Liver (tissue), 9 donors: ENCODE results near the gene NIF3L1. TPM values are rescaled to one million over a fixed set of nuclear protein-coding genes. Genes with fewer than 3 reads are reported as not detected.

Source experiments
- DNase-seq: peaks from one replicate; pipeline ENCODE4 v3.0.0-alpha.2; 2017; ENCODE audit warnings: low spot score
- H3K27ac ChIP-seq, 2 donors: one replicate each; pipeline ENCODE4 v1.7.0; 2013; ENCODE audit warnings: inconsistent platforms in 2 of 2, low read length in 2 of 2, control low read depth in 1 of 2, low read depth in 1 of 2, mild to moderate bottlenecking in 1 of 2
- H3K27me3 ChIP-seq, 4 donors: one replicate each; pipeline versions ENCODE4 v1.6.1 to v1.7.0; 2013; ENCODE audit warnings: low read length in 3 of 4, inconsistent platforms in 1 of 4, mild to moderate bottlenecking in 1 of 4, moderate library complexity in 1 of 4; ENCODE audit not compliant: control insufficient read depth in 4 of 4, insufficient read depth in 4 of 4
- H3K36me3 ChIP-seq, 4 donors: one replicate each; pipeline versions ENCODE4 v1.6.1 to v1.7.0; 2013; ENCODE audit warnings: low read length in 3 of 4, mild to moderate bottlenecking in 3 of 4, low read depth in 1 of 4, moderate library complexity in 1 of 4; ENCODE audit not compliant: control insufficient read depth in 4 of 4, insufficient read depth in 3 of 4
- H3K4me1 ChIP-seq, 4 donors: one replicate each; pipeline versions ENCODE4 v1.6.1 to v1.7.0; 2013; ENCODE audit warnings: low read length in 3 of 4, mild to moderate bottlenecking in 3 of 4, moderate library complexity in 1 of 4; ENCODE audit not compliant: control insufficient read depth in 4 of 4, insufficient read depth in 4 of 4
- H3K4me3 ChIP-seq, 3 donors: one replicate each; pipeline versions ENCODE4 v1.6.1 to v1.7.0; 2013; ENCODE audit warnings: low read length in 3 of 3, control low read depth in 1 of 3, low read depth in 1 of 3, mild to moderate bottlenecking in 1 of 3
- H3K9ac ChIP-seq, 2 donors: one replicate each; pipeline ENCODE4 v1.7.0; 2013; ENCODE audit warnings: low read length in 2 of 2, mild to moderate bottlenecking in 2 of 2, moderate library complexity in 2 of 2, control low read depth in 1 of 2, low read depth in 1 of 2
- H3K9me3 ChIP-seq, 4 donors: one replicate each; pipeline versions ENCODE4 v1.6.1 to v1.7.0; 2013; ENCODE audit warnings: low read length in 3 of 4; ENCODE audit not compliant: control insufficient read depth in 4 of 4
- EGR1 ChIP-seq, 2 donors: IDR thresholded peaks; 2 replicates each; pipeline ENCODE4 v1.6.1; 2016 to 2018; ENCODE audit warnings: antibody characterized with exemption in 2 of 2, low read depth in 2 of 2
- FOXA1 ChIP-seq: IDR thresholded peaks from 2 replicates; pipeline ENCODE4 v1.6.1; 2016; ENCODE audit warnings: antibody characterized with exemption
- FOXA2 ChIP-seq: IDR thresholded peaks from 2 replicates; pipeline ENCODE4 v1.6.1; 2016; ENCODE audit warnings: antibody characterized with exemption
- GABPA ChIP-seq, 2 donors: IDR thresholded peaks in 1 of 2; conservative IDR thresholded peaks in 1 of 2; 2 replicates each; pipeline ENCODE4 v1.6.1; 2016; ENCODE audit warnings: antibody characterized with exemption in 2 of 2, mild to moderate bottlenecking in 1 of 2, moderate library complexity in 1 of 2
- HNF4A ChIP-seq, 2 donors: conservative IDR thresholded peaks; 2 replicates each; pipeline ENCODE4 v1.6.1; 2016; ENCODE audit warnings: antibody characterized with exemption in 2 of 2, mild to moderate bottlenecking in 2 of 2
- HNF4G ChIP-seq: IDR thresholded peaks from 2 replicates; pipeline ENCODE4 v1.6.1; 2016; ENCODE audit warnings: antibody characterized with exemption
- JUND ChIP-seq, 2 donors: IDR thresholded peaks; 2 replicates each; pipeline ENCODE4 v1.6.1; 2016; ENCODE audit warnings: antibody characterized with exemption in 2 of 2
- NR2F2 ChIP-seq: IDR thresholded peaks from 2 replicates; pipeline ENCODE4 v1.6.1; 2016; ENCODE audit warnings: antibody characterized with exemption
- RAD21 ChIP-seq, 2 donors: IDR thresholded peaks; 2 replicates each; pipeline ENCODE4 v1.6.1; 2016; ENCODE audit warnings: antibody characterized with exemption in 2 of 2, mild to moderate bottlenecking in 2 of 2
- RXRA ChIP-seq, 2 donors: IDR thresholded peaks; 2 replicates each; pipeline ENCODE4 v1.6.1; 2017 to 2018; ENCODE audit warnings: antibody characterized with exemption in 2 of 2, mild to moderate bottlenecking in 1 of 2
- SP1 ChIP-seq: IDR thresholded peaks from 2 replicates; pipeline ENCODE4 v1.6.1; 2018; ENCODE audit warnings: antibody characterized with exemption, mild to moderate bottlenecking
- TAF1 ChIP-seq: conservative IDR thresholded peaks from 2 replicates; pipeline ENCODE4 v1.6.1; 2016; ENCODE audit warnings: antibody characterized with exemption, mild to moderate bottlenecking
- YY1 ChIP-seq: IDR thresholded peaks from 2 replicates; pipeline ENCODE4 v1.6.1; 2016; ENCODE audit warnings: antibody characterized with exemption, mild to moderate bottlenecking
- WGBS: extraction: QIAGEN DNeasy Blood & Tissue Kit; methylation state at CpG from one replicate; pipeline ENCODE4 v1.1.7; 2013; 5-methylcytosine and 5-hydroxymethylcytosine counted together
- polyA plus RNA-seq, 2 donors: library from polyadenylated mRNA; stranded (reverse) in 1 of 2; unstranded in 1 of 2; fragments of 200-250 nt in 1 of 2; fragments of >200 nt in 1 of 2; fragmentation: Nextera tagmentation in 1 of 2; extraction: Ambion mirVana in 1 of 2; gene quantifications; one replicate each; pipeline versions ENCODE4 v1.2.1 to v1.2.3, GENCODE V29; 2013 to 2015
- total RNA-seq, 2 donors: library from RNA; depleted of rRNA; stranded (reverse); fragments of >200 nt; gene quantifications; one replicate each; pipeline ENCODE4 v1.2.3, GENCODE V29; 2014
- TF ChIP-seq, protein P1 (sequence below): fragments of 150-350 bp; IDR thresholded peaks from 2 replicates; pipeline ENCODE4 v1.5.1; 2017; ENCODE audit warnings: improper control_type of control experiment, low read depth, low read length; ENCODE audit not compliant: missing input control
- TF ChIP-seq, protein P2 (sequence below): IDR thresholded peaks from 2 replicates; pipeline ENCODE4 v1.6.1; 2016; ENCODE audit warnings: antibody characterized with exemption
- TF ChIP-seq, protein P3 (sequence below): IDR thresholded peaks from 2 replicates; pipeline ENCODE4 v1.6.1; 2016; ENCODE audit warnings: antibody characterized with exemption
- TF ChIP-seq, protein P4 (sequence below): IDR thresholded peaks from 2 replicates; pipeline ENCODE4 v1.6.1; 2016; ENCODE audit warnings: antibody characterized with exemption, mild to moderate bottlenecking
- TF ChIP-seq, protein P5 (sequence below): IDR thresholded peaks from 2 replicates; pipeline ENCODE4 v1.6.1; 2016; ENCODE audit warnings: antibody characterized with exemption
- donor health status: healthy.
- donor health status: healthy.
- donor health status: healthy.
- donor health status: healthy.
- donor health status: healthy.

The NIF3L1 gene
- total and polyA plus RNA-seq, 4 donors = 13.2 to 20.7 (median 16.5) TPM

DNA sequence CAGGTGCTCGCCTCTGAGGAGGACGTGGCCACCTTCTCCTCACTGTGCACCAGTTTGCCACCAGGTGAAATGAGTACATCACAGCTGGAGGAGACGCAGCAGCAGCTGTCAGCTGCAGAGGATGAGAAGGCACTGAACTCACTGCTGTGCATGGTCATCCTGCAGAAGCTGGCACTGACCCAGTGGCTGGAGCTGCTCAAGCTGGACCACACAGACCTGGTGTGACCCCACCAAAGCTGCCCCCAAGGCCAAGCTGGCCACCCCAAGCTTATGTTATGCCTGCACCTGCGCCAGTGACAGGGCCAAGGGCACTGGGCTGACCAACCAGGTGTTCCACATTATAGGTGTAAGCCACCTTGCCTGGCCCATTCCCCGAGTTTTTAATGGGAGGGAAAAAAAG lies 44.0 kb upstream of the NIF3L1 start:
- H3K27ac ChIP-seq = no peak overlapping the region
- no peaks in the 10 kb centered on the region for H3K27me3 ChIP-seq
- H3K9ac ChIP-seq = no peak overlapping the region
- no peak overlapping the region for H3K4me3 ChIP-seq
- no peak for DNase-seq
- no peaks in the 10 kb centered on the region for H3K9me3 ChIP-seq
- H3K36me3 ChIP-seq = no peaks in the 10 kb centered on the region
- TF ChIP-seq, protein P1, sequence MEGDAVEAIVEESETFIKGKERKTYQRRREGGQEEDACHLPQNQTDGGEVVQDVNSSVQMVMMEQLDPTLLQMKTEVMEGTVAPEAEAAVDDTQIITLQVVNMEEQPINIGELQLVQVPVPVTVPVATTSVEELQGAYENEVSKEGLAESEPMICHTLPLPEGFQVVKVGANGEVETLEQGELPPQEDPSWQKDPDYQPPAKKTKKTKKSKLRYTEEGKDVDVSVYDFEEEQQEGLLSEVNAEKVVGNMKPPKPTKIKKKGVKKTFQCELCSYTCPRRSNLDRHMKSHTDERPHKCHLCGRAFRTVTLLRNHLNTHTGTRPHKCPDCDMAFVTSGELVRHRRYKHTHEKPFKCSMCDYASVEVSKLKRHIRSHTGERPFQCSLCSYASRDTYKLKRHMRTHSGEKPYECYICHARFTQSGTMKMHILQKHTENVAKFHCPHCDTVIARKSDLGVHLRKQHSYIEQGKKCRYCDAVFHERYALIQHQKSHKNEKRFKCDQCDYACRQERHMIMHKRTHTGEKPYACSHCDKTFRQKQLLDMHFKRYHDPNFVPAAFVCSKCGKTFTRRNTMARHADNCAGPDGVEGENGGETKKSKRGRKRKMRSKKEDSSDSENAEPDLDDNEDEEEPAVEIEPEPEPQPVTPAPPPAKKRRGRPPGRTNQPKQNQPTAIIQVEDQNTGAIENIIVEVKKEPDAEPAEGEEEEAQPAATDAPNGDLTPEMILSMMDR = no peak
- TF ChIP-seq, protein P2, sequence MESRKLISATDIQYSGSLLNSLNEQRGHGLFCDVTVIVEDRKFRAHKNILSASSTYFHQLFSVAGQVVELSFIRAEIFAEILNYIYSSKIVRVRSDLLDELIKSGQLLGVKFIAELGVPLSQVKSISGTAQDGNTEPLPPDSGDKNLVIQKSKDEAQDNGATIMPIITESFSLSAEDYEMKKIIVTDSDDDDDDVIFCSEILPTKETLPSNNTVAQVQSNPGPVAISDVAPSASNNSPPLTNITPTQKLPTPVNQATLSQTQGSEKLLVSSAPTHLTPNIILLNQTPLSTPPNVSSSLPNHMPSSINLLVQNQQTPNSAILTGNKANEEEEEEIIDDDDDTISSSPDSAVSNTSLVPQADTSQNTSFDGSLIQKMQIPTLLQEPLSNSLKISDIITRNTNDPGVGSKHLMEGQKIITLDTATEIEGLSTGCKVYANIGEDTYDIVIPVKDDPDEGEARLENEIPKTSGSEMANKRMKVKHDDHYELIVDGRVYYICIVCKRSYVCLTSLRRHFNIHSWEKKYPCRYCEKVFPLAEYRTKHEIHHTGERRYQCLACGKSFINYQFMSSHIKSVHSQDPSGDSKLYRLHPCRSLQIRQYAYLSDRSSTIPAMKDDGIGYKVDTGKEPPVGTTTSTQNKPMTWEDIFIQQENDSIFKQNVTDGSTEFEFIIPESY = no peak
- TF ChIP-seq TAF1 (no peak), YY1 (no peak), JUND (IDR thresholded peaks at IDR 0.05) (no peak), FOXA2 (no peak), EGR1 (IDR thresholded peaks at IDR 0.05; ENCODE audit: low read depth in 2 of 2) (no peak), RAD21 (IDR thresholded peaks at IDR 0.05) (no peak), FOXA1 (no peak), GABPA (IDR thresholded peaks at IDR 0.05 in 1 of 2, conservative IDR thresholded peaks at IDR 0.05 in 1 of 2) (no peak), SP1 (no peak), NR2F2 (no peak), RXRA (IDR thresholded peaks at IDR 0.05) (no peak), HNF4G (no peak), HNF4A (conservative IDR thresholded peaks at IDR 0.05) (no peak)
- TF ChIP-seq, protein P3, sequence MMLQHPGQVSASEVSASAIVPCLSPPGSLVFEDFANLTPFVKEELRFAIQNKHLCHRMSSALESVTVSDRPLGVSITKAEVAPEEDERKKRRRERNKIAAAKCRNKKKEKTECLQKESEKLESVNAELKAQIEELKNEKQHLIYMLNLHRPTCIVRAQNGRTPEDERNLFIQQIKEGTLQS = no peak
- TF ChIP-seq, protein P4, sequence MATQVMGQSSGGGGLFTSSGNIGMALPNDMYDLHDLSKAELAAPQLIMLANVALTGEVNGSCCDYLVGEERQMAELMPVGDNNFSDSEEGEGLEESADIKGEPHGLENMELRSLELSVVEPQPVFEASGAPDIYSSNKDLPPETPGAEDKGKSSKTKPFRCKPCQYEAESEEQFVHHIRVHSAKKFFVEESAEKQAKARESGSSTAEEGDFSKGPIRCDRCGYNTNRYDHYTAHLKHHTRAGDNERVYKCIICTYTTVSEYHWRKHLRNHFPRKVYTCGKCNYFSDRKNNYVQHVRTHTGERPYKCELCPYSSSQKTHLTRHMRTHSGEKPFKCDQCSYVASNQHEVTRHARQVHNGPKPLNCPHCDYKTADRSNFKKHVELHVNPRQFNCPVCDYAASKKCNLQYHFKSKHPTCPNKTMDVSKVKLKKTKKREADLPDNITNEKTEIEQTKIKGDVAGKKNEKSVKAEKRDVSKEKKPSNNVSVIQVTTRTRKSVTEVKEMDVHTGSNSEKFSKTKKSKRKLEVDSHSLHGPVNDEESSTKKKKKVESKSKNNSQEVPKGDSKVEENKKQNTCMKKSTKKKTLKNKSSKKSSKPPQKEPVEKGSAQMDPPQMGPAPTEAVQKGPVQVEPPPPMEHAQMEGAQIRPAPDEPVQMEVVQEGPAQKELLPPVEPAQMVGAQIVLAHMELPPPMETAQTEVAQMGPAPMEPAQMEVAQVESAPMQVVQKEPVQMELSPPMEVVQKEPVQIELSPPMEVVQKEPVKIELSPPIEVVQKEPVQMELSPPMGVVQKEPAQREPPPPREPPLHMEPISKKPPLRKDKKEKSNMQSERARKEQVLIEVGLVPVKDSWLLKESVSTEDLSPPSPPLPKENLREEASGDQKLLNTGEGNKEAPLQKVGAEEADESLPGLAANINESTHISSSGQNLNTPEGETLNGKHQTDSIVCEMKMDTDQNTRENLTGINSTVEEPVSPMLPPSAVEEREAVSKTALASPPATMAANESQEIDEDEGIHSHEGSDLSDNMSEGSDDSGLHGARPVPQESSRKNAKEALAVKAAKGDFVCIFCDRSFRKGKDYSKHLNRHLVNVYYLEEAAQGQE = no peak
- TF ChIP-seq, protein P5, sequence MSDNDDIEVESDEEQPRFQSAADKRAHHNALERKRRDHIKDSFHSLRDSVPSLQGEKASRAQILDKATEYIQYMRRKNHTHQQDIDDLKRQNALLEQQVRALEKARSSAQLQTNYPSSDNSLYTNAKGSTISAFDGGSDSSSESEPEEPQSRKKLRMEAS = no peak
- WGBS = 94% methylated on average over 5 of the region's 5 CpGs
- no peaks in the 10 kb centered on the region for H3K4me1 ChIP-seq
